T-helper 1 cell treated with Interleukin-12 subunit alpha and Interleukin-12 subunit beta and Interleukin-4 antibody, amounts not matched to agents 30 ng/mL and 1 ng/mL, for 36 hours (primary cell): ENCODE data around the gene SYNGR1. TPM values are rescaled to one million over a fixed set of nuclear protein-coding genes. Genes with fewer than 3 reads are reported as not detected.

Source experiments
- intact Hi-C: fragments of 100-400 bp; cut with micrococcal nuclease; formaldehyde crosslinking; loops from one replicate; pipeline ENCODE4 v1.15.1; 2024
- total RNA-seq: library from RNA; stranded (reverse); gene quantifications from 2 replicates; pipeline ENCODE4 v1.2.3, GENCODE V29; 2022

Gene SYNGR1
- total RNA-seq, 1 donor from 2014 or later, result not detected

- intact Hi-C loops, result no loop called here
These were observed 78.2 kb downstream of the SYNGR1 start for GRCh38 chr22:39427751-39428596.

- intact Hi-C loops, result no loop called here
These were observed 78.8 kb downstream of the SYNGR1 start for GRCh38 chr22:39428597-39429071.

- intact Hi-C loops, result no loop called here
These were observed 79.4 kb downstream of the SYNGR1 start for GRCh38 chr22:39429186-39429585.

GRCh38 chr22:39429916-39430575 lies 80.3 kb downstream of the SYNGR1 start:
- intact Hi-C loops, result no loop called here

- intact Hi-C loops, result no loop called here
These were observed 80.9 kb downstream of the SYNGR1 start for GRCh38 chr22:39430576-39431150.

GRCh38 chr22:39431216-39431801 lies 81.5 kb downstream of the SYNGR1 start:
- intact Hi-C loops, result no loop called here

GRCh38 chr22:39431821-39432251 lies 82.0 kb downstream of the SYNGR1 start:
- intact Hi-C loops, result no loop called here

GRCh38 chr22:39432361-39432811 lies 82.6 kb downstream of the SYNGR1 start:
- intact Hi-C loops, result no loop called here

- intact Hi-C loops, result no loop called here
These were observed 83.9 kb downstream of the SYNGR1 start for GRCh38 chr22:39433476-39434242.

GRCh38 chr22:39434243-39434653 lies 84.5 kb downstream of the SYNGR1 start:
- intact Hi-C loops, result no loop called here

GRCh38 chr22:39434721-39435120 lies 84.9 kb downstream of the SYNGR1 start:
- intact Hi-C loops, result no loop called here

Other genes starting within 250 kb of the SYNGR1 start
- 11.0 and 11.7 TPM in 2 replicates for gene CBX7, start 197.3 kb upstream of the SYNGR1 start, total RNA-seq
- gene PDGFB, start 105.0 kb upstream of the SYNGR1 start, total RNA-seq, result 0.83 and 0.95 TPM in 2 replicates
- gene RPL3, start 30.4 kb upstream of the SYNGR1 start, total RNA-seq, result 1,370 and 1,385 TPM in 2 replicates
- 29.0 and 36.9 TPM in 2 replicates for gene TAB1, start 49.8 kb downstream of the SYNGR1 start, total RNA-seq
- gene MGAT3, start 107.0 kb downstream of the SYNGR1 start, total RNA-seq, result 2.9 and 3.9 TPM in 2 replicates
- gene MIEF1, start 152.3 kb downstream of the SYNGR1 start, total RNA-seq, result 38.3 and 41.9 TPM in 2 replicates
- 300 and 303 TPM in 2 replicates for gene ATF4, start 170.6 kb downstream of the SYNGR1 start, total RNA-seq
- gene RPS19BP1, start 182.8 kb downstream of the SYNGR1 start, total RNA-seq, result 69.6 and 77.9 TPM in 2 replicates
- 2.2 TPM in 2 replicates for gene CACNA1I, start 220.8 kb downstream of the SYNGR1 start, total RNA-seq